A673 (cell line): ENCODE results near the gene SND1. TPM values are rescaled to one million over a fixed set of nuclear protein-coding genes. Genes with fewer than 3 reads are reported as not detected.

Source experiments
- BruUV-seq: library from RNA; stranded (reverse); fragments of 400-500 nt; replicated peaks from 2 replicates; lab custom pipeline; 2021; lab: Mats Ljungman, UMichigan
- CTCF ChIA-PET: fragments of 300-600 bp; sonication (Branson Sonifier 250); formaldehyde crosslinking; loops from one replicate; lab custom pipeline; 2022; ENCODE audit warnings: antibody characterized with exemption; lab: Charles Lee
- POLR2A ChIA-PET: fragments of 300-600 bp; sonication (Branson Sonifier 250); formaldehyde crosslinking; loops from one replicate; lab custom pipeline; 2022; ENCODE audit warnings: antibody characterized with exemption; ENCODE audit not compliant: low non-redundant PET; lab: Charles Lee
- DNase-seq: peaks from one replicate; pipeline ENCODE4 v3.0.0-alpha.2; 2015; ENCODE audit warnings: low spot score
- H3K27ac ChIP-seq: fragments of 200-600 bp; sonication (generic); 2 replicates; pipeline ENCODE4 v1.5.1; 2016; ENCODE audit warnings: mixed run types, low read depth, mild to moderate bottlenecking, mixed read lengths, antibody characterized with exemption, low read length; ENCODE audit not compliant: poor library complexity, severe bottlenecking
- H3K27me3 ChIP-seq: fragments of 200-600 bp; sonication (generic); replicated peaks from 2 replicates; pipeline ENCODE4 v1.6.1; 2017; ENCODE audit warnings: mixed run types, low read depth, mild to moderate bottlenecking, mixed read lengths, antibody characterized with exemption, low read length; ENCODE audit not compliant: insufficient read depth, poor library complexity
- H3K36me3 ChIP-seq: fragments of 200-600 bp; sonication (generic); 2 replicates; pipeline ENCODE4 v1.6.1; 2016; ENCODE audit warnings: mixed run types, mild to moderate bottlenecking, mixed read lengths, antibody characterized with exemption, low read length; ENCODE audit not compliant: insufficient read depth, poor library complexity, severe bottlenecking
- H3K4me1 ChIP-seq: fragments of 200-600 bp; sonication (generic); 2 replicates; pipeline ENCODE4 v1.6.1; 2017; ENCODE audit warnings: mixed run types, mild to moderate bottlenecking, mixed read lengths, antibody characterized with exemption, low read length; ENCODE audit not compliant: insufficient read depth, poor library complexity, severe bottlenecking
- H3K4me3 ChIP-seq: fragments of 200-600 bp; sonication (generic); 2 replicates; pipeline ENCODE4 v1.5.1; 2016; ENCODE audit warnings: low read depth, mixed run types, mild to moderate bottlenecking, mixed read lengths, low read length; ENCODE audit not compliant: poor library complexity, severe bottlenecking
- H3K9me3 ChIP-seq: fragments of 200-600 bp; sonication (generic); 2 replicates; pipeline ENCODE4 v1.6.1; 2016; ENCODE audit warnings: mixed run types, low read depth, mild to moderate bottlenecking, mixed read lengths, antibody characterized with exemption, low read length; ENCODE audit not compliant: poor library complexity, severe bottlenecking
- CTCF ChIP-seq: fragments of 300-800, 200-600 bp; sonication (generic); conservative IDR thresholded peaks from 2 replicates; pipeline ENCODE4 v1.5.1; 2017; ENCODE audit warnings: low read depth, mild to moderate bottlenecking, antibody characterized with exemption, low read length, moderate library complexity, mixed read lengths
- EZH2 ChIP-seq: fragments of 200-600 bp; sonication (generic); IDR thresholded peaks from 2 replicates; pipeline ENCODE4 v1.6.1; 2017; ENCODE audit warnings: borderline replicate concordance, low read depth, mild to moderate bottlenecking, mixed read lengths, antibody characterized with exemption, low read length; ENCODE audit not compliant: poor library complexity, severe bottlenecking
- intact Hi-C: fragments of 100-400 bp; cut with micrococcal nuclease; formaldehyde crosslinking; loops from one replicate; pipeline ENCODE4 v1.10.0; 2022; ENCODE audit not compliant: unreplicated experiment
- total RNA-seq: library from RNA; stranded (reverse); gene quantifications from 2 replicates; pipeline ENCODE4 v1.2.3, GENCODE V29; 2021

Gene SND1
- total RNA-seq, 1 experiment from 2014 or later, result 177 TPM

- Histone ChIP-seq H3K27ac (peak overlapping the region; percentile 64), H3K4me3 (no peak overlapping the region), H3K4me1 (peaks cover 57% of the 10 kb centered on the region), H3K9me3 (no peaks in the 10 kb centered on the region), H3K36me3 (no peaks in the 10 kb centered on the region), H3K27me3 (no peaks in the 10 kb centered on the region)
- no TSS peak for BruUV-seq
- ChIA-PET CTCF (no interaction called here), POLR2A (no interaction called here)
- intact Hi-C loops, result no loop called here
- TF ChIP-seq CTCF (no peak), EZH2 (no peak)
- no peak for DNase-seq
Observed at GRCh38 chr7:128026551-128026950, 374.6 kb downstream of the SND1 start.

GRCh38 chr7:128027485-128027980 lies 375.5 kb downstream of the SND1 start:
- CTCF ChIA-PET, result interaction anchor here (0.6 to 0.7 kb wide), 2 partner anchors 16 to 319 kb away, joined by 3 to 7 read pairs; no protein-coding TSS in a partner anchor
- DNase-seq, result peak; percentile 68
- BruUV-seq, result no TSS peak
- no peaks in the 10 kb centered on the region for H3K9me3 ChIP-seq
- H3K4me1 ChIP-seq, result peaks cover 49% of the 10 kb centered on the region
- intact Hi-C loops, result no loop called here
- H3K4me3 ChIP-seq, result peak overlapping the region; percentile 28
- POLR2A ChIA-PET, result no interaction called here
- no peaks in the 10 kb centered on the region for H3K36me3 ChIP-seq
- peak overlapping the region; percentile 64 for H3K27ac ChIP-seq
- H3K27me3 ChIP-seq, result no peaks in the 10 kb centered on the region
- TF ChIP-seq CTCF, result no peak
- TF ChIP-seq EZH2, result no peak

- intact Hi-C loops, result no loop called here
- Histone ChIP-seq H3K4me3 (no peak overlapping the region), H3K27ac (no peak overlapping the region), H3K27me3 (no peaks in the 10 kb centered on the region), H3K9me3 (no peaks in the 10 kb centered on the region), H3K4me1 (peaks cover 42% of the 10 kb centered on the region), H3K36me3 (no peaks in the 10 kb centered on the region)
- ChIA-PET CTCF (no interaction called here), POLR2A (no interaction called here)
- no peak for DNase-seq
- TF ChIP-seq CTCF (no peak), EZH2 (no peak)
- BruUV-seq, result no TSS peak
Observed at GRCh38 chr7:128029405-128029995, 377.5 kb downstream of the SND1 start.
